Coronary artery (tissue), 2 donors: ENCODE results near the gene CALM3.

ENCODE experiments used
- DNase-seq: peaks from one replicate; pipeline ENCODE4 v3.0.0-alpha.2; 2017; ENCODE audit warnings: low spot score
- H3K27ac ChIP-seq, 2 donors: fragments of 200-600 bp; sonication (generic); one replicate each; pipeline ENCODE4 v1.5.1; 2016 to 2019
- H3K4me3 ChIP-seq: fragments of 200-600 bp; sonication (generic); 2 replicates; pipeline ENCODE4 v1.5.1; 2016; ENCODE audit warnings: mild to moderate bottlenecking, moderate library complexity
- TF ChIP-seq, protein P1 (sequence below): fragments of 200-600 bp; sonication (generic); IDR thresholded peaks from one replicate; pipeline ENCODE4 v1.5.1; 2019; ENCODE audit warnings: antibody characterized with exemption

Gene CALM3

DNA sequence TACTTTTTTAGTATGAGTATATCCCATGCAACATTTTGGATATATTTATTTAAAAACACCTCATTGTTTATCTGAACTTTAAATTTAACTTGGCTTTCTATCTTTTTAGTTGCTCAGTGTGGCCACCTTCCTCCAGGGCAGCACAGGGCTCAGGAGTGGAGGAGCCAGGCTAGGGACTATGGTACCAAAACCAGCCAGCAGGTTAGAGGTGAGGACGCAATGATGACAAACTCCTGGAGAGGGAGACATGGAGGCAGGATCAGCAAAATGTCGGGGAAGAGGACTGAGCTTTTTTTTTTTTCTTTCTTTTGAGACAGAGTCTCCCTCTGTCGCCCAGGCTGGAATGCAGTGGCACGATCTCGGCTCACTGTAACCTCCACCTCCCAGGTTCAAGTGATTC, 29.6 kb upstream of the CALM3 start:
- DNase-seq = no peak
- Histone ChIP-seq H3K4me3 (no peak overlapping the region), H3K27ac (no peak overlapping the region)
- TF ChIP-seq, protein P1, sequence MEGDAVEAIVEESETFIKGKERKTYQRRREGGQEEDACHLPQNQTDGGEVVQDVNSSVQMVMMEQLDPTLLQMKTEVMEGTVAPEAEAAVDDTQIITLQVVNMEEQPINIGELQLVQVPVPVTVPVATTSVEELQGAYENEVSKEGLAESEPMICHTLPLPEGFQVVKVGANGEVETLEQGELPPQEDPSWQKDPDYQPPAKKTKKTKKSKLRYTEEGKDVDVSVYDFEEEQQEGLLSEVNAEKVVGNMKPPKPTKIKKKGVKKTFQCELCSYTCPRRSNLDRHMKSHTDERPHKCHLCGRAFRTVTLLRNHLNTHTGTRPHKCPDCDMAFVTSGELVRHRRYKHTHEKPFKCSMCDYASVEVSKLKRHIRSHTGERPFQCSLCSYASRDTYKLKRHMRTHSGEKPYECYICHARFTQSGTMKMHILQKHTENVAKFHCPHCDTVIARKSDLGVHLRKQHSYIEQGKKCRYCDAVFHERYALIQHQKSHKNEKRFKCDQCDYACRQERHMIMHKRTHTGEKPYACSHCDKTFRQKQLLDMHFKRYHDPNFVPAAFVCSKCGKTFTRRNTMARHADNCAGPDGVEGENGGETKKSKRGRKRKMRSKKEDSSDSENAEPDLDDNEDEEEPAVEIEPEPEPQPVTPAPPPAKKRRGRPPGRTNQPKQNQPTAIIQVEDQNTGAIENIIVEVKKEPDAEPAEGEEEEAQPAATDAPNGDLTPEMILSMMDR = no peak

GRCh38 chr19:46573679-46574498, 27.2 kb upstream of the CALM3 start:
- DNase-seq = no peak
- no peak overlapping the region for H3K4me3 ChIP-seq
- TF ChIP-seq, protein P1 = no peak

GRCh38 chr19:46574533-46574932, 26.6 kb upstream of the CALM3 start:
- TF ChIP-seq, protein P1 = no peak
- Histone ChIP-seq H3K27ac (no peak overlapping the region), H3K4me3 (no peak overlapping the region)
- no peak for DNase-seq

More at GRCh38 chr19:46573679-46574498, 27.2 kb upstream of the CALM3 start:
- H3K27ac ChIP-seq = no peak overlapping the region

DNA sequence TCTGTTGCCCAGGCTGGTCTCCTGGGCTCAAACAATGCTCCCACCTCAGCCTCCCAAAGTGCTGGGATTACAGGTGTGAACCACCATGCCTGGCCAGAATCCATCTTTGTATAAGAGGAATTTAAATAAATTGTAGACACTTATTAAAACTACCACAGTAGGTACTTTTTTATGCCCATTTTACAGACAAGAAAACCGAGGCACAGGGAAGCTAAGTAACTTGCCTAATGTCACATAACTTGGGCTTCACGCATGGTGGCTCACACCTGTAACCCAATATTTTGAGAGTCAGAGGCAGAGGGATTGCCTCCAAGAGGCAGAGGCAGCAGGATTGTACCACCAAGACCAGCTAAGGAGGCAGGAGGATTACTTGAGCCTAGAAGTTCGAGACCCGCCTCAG, 22.7 kb upstream of the CALM3 start:
- no peak overlapping the region for H3K4me3 ChIP-seq
- DNase-seq = no peak
- no peak overlapping the region for H3K27ac ChIP-seq
- TF ChIP-seq, protein P1 = no peak

DNA sequence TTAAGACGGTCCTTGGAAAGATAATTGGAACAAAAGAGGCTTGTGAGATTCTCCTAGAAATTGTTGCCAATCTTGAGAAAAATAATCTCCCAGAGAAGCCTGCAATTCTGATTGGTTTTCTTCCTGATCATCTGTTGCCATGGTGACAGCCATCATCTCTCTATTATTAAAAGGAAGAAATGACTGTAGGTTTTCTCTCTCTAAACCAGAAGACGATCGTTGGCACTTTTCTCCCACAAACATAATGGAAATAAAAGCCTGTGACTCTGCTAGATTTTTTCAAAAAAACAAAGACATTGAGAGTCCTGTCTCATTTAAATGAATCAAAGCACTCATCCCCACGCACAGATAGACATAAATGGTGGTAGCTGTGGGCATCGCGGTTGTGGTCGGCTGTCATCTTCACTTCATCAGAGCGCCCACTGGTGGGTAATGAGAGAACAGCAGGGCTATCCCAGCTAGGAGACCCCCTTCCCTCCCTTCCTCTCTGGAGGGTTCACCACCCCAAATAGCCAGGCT, 21.7 kb upstream of the CALM3 start:
- TF ChIP-seq, protein P1 = no peak
- H3K27ac ChIP-seq = no peak overlapping the region
- no peak overlapping the region for H3K4me3 ChIP-seq
- no peak for DNase-seq

- TF ChIP-seq, protein P1 = no peak
- no peak overlapping the region for H3K4me3 ChIP-seq
- no peak for DNase-seq
Measured at GRCh38 chr19:46580247-46580646, 20.9 kb upstream of the CALM3 start.

GRCh38 chr19:46585539-46585938, 15.6 kb upstream of the CALM3 start:
- no peak for DNase-seq
- Histone ChIP-seq H3K27ac (no peak overlapping the region), H3K4me3 (no peak overlapping the region)
- TF ChIP-seq, protein P1 = no peak

More at GRCh38 chr19:46580247-46580646, 20.9 kb upstream of the CALM3 start:
- H3K27ac ChIP-seq = no peak overlapping the region
